H54 (cell line): ENCODE results near the gene BTBD8.
"Not testable (repeated sequence)": the region's sequence is repeated elsewhere in the genome, so short reads cannot be mapped to it uniquely, and the experiment has no call there.

Experiments used
- DNase-seq: peaks from one replicate; pipeline ENCODE4 v3.0.0; 2011; ENCODE audit warnings: low spot score, mixed read lengths; ENCODE audit not compliant: insufficient read length
- FAIRE-seq: peaks from 3 replicates; lab custom pipeline; 2011; peaks lifted over from hg19 to GRCh38; lab: Jason Lieb, UNC
- POLR2A ChIP-seq: IDR thresholded peaks from 2 replicates; pipeline ENCODE4 v1.6.1; 2011; ENCODE audit warnings: low read depth, mild to moderate bottlenecking, low read length

BTBD8 gene

DNA sequence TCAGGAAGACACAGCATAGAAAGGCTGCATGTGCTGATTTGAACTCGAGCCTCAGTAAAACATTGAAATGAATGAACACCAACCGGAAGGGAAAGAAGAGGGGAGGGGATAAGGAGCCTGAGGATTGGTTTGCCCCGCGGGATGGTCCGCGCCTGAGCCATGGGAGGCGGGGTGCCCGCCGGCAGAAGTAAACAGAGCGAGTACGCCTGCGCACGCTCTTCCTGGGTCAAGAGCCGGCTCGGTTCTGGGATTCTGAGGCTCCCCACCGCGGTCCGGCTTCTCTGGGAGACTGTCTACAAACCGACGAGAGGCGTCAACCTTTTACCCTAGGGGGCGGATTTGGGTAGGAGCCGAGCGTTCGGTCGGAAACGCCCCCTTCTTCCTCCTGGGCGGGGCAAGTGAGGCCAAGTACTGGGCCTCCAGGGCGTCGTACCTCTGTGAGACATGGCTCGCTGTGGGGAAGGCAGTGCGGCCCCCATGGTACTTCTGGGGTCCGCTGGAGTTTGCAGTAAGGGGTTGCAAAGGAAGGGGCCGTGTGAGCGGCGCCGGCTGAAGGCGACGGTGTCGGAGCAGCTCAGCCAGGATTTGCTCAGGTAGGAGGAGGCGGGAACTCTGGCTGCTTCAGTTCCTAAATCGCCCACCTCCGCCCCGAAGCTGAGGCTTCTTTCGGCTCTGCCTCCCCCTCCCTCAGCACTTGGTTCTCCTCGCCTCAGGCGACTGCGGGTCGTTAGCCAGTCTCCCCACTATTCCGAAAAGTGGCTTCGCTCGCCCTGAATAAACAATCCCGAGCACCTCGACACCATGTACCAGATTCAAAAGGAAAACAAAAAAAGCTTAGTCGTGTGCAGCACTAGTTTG lies at the start of gene BTBD8:
BTBD8 (plus strand) TSS at position 218 of the 858 bp plus-strand sequence; CDS start at position 445, 227 bp downstream.
- DNase-seq (peak; percentile 74), FAIRE-seq (peak; percentile 11)
- TF ChIP-seq POLR2A, result peak; percentile 22; the same call in 1 of the 2 replicates

DNA sequence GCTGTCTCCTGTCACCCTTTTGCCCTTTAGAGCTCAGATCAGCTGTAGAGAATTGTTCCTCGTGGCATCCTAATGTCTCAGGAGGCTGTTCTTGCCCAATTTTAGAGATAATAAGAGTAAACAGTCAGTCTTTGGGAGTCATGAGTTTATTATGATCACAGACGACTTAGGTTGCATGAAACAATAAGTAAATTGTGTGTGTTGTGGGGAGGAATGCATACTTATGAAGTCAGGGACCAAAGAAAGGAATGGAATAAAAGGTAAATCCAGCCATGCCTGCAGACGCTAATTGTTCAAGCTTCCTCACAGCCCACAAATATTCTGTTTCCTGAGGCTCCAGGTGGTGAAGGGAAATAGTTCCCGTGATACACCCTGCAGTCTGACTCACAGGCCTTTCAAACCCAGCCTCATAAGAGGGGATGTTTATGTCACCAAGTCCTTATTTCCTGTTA lies 49.5 kb upstream of the BTBD8 start:
- peak; percentile 85 for FAIRE-seq
- DNase-seq, result peak; percentile 19
- TF ChIP-seq POLR2A, result no peak

DNA sequence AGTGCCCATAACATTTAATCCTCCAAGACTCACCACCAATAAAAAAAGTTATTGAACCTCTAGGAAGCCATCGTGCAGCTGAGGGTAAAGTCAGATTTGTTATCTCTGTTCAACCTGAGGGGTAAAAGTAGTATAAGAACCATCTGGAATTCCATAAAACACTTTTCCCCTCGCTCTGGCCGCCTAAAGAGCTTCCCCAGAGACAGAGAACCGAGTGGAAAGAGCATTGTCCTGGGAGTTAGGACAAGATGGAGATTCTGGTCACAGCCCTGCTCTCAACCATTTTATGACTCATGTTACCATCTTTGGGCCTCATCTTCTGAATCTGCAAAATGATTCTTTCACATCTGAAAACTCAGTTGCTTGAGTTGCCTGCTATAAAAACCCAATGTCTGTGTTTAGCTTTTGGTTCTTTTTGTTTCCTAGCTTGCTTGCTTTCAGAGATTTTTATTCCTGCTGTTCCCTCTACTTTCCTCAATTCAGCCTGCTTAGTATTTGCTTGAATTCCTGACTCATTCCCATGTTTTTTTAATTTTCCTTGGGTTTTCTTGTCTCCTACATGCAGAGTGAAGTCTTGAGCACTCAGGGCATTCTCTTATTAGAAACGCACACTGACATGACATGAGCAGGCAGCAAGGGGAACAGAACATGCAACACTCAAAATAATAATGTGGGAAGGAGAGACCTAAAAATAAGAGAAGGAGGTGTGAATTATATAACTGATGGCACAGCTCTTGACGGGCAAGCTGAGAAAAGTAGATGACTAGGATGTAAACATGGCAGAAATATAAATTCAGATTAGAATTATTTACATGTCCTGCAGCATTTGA lies 48.6 kb upstream of the BTBD8 start:
- no peak for DNase-seq
- no peak for FAIRE-seq
- TF ChIP-seq POLR2A, result no peak

DNA sequence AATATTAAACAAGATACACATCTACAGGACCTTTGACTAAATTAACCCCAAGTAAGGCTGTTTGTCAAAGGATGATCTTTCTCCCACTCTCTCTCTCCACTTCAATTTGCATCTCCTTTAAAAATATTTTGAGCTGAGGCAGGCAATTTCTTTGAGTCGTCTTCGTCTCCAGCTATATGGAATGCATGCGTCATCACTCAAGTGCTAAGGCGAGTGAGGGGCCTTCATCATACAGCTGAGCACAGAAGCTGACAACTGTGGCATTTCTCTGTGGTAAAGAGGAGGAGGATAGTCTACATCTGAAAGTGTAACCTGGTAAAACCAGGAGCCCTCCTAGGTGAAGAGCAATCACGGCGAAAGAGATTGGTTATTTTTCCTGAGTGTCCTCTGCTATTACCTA lies 42.7 kb upstream of the BTBD8 start:
- no peak for DNase-seq
- no peak for FAIRE-seq
- TF ChIP-seq POLR2A, result no peak

DNA sequence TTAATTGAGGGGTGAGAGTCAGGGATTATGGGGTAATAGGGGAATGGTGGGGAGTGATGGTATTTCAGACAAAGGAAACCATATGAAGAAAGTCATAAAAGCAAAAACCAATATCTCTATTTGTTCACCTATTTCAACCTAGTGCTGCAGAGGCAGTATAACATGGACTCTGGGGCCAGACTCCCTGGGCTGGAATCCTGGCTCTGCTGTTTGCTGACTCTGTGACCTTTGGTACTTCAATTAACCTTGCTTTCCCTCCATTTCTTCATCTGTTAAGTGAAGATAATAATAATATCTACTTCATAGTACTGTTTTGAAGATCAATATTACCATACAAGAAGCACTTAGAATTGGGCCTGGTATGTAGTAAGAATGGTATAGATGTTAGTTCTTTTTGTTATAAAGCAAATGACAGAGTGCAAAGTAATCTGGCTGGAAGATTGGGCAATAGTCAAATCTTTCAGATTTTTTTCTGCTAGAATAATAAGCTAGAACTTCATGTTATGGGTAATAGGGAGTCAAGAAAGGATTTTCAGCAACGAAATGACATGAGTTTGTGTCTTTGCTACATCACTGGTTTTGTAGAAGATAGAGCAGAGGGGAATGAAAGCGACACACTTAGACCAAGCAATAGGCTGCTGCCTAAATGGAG lies 41.3 kb upstream of the BTBD8 start:
- no peak for TF ChIP-seq POLR2A
- no peak for FAIRE-seq
- no peak for DNase-seq

DNA sequence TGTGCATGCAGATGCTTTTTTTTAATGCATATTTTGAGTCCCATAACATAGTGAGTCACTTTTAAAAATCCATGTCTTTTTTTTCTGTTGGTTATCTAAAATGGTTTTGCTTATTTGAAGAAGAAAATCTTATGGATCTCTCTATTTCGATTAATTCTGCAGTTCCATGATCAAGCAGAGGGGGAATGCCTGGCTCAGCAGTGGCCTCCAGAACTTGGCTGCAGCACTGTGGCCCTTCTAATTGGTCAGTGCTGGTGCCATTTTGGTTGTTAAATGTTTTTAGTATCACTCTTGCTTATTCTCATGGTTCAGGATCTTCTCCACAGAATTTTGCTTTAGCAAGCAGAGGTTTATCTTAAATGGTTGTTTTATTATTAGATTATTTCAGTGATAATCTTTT lies 39.2 kb upstream of the BTBD8 start:
- no peak for TF ChIP-seq POLR2A
- DNase-seq (no peak), FAIRE-seq (no peak)

DNA sequence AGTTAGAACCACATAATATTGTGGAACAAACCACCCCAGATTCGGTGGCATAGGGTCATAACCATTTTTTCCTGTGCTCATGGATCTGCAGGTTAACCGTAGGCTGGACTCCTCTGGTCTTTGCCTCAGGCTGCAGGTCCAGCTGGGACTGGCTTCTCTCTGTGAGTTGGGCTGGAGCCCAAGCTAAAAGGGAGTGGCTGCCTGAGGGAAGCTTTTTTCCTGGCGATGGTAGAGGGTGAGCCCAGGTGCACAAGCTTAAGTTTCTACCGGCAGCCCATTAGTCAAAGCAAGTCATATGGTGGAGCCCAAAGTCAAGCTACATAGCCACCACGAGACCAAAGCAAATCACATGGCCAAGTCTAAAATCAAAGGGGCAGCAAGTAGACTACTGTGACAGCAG lies 36.5 kb upstream of the BTBD8 start:
- FAIRE-seq, result no peak
- no peak for DNase-seq

DNA sequence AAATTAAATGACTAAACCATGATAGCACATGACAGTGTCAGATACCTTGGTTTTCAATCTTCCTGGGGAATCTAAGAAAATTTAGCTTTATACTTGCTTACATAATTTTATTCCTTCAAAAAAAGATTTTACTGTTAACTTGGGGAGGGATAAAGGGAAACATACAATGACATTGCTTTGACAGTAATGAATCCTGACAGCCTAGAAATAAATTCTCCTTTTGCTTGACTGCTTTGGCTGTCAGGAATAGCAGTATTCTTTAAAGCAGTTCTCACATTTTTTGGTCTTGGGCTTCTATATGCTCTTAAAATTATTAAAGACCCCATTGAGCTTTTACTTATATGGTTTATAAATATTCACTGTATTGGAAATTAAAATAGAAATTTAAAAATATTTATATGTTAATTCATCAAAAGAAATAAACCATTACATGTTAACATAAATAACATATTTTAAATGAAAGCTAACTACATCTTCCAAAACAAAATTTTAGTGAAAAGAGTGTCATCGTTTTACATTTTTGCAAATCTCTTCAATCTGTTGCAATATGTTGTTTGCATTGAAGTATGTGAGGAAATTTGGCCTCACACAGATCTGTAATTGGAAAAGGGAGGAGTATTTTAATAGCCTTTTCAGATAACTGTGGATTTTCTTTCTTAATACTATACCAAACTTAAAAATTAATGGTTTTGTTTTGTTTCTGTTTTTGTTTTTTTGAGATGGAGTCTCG lies 34.2 kb upstream of the BTBD8 start:
- no peak for TF ChIP-seq POLR2A
- FAIRE-seq (no peak), DNase-seq (no peak)

More for the DNA sequence above, 36.5 kb upstream of the BTBD8 start:
- TF ChIP-seq POLR2A, result no peak

DNA sequence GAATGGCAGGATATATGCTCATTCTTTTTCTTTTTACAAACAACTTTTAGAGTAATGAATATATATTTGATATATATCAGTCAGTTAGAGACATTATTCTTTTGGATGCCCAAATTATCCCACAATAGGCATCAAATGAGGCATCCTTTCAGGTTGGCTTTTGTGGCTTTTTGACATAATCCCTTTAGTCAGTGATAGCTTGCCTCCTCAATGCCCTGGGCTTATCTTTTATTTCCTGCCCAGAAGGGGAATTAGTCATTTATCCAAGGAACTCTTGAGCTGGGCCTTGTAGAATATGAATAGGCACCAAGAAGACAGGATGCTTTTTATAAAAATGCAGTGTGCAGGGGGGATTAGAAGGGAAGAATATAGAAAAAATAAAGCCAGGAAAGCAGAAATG lies 28.2 kb upstream of the BTBD8 start:
- TF ChIP-seq POLR2A, result no peak
- no peak for DNase-seq
- FAIRE-seq, result no peak

DNA sequence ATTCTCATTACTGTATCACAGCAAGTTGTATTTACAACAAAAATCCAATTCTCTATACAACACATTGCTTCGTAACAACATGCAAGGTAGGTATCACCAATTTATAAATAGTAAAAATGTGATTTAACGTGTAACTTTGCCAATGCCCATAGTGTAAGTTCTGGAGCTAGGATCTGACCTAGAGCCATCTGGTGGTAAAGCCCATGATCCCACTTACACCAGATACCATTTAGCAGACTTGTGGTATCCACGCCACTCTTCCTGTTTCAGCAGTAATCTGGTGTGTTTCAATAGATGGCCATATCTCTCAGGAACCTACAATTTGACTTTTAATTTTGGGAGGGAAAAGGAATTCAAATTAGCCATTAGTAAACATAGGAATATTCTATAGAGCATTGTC lies 15.1 kb upstream of the BTBD8 start:
- no peak for DNase-seq
- no peak for TF ChIP-seq POLR2A
- no peak for FAIRE-seq

DNA sequence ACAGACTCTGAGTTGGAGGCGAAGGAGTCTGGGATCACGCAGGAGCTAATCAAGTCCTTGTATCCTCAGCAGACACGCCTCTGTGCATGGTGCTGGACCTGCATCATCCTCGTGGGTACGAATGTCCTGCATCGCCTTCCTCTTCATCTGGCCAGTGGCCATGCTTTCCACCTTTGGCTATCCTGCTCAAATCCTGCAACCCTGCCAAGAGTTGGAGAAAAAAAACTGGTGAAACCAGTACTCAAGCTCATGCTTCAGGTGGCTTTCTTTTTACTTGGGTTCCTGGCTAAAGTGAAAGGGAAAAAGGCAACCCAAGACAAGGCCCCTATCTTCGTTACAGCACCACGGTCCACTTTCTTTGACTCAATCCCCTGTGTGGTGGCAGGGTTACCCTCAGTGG lies 13.8 kb upstream of the BTBD8 start:
- DNase-seq (no peak), FAIRE-seq (no peak)
- TF ChIP-seq POLR2A, result no peak

DNA sequence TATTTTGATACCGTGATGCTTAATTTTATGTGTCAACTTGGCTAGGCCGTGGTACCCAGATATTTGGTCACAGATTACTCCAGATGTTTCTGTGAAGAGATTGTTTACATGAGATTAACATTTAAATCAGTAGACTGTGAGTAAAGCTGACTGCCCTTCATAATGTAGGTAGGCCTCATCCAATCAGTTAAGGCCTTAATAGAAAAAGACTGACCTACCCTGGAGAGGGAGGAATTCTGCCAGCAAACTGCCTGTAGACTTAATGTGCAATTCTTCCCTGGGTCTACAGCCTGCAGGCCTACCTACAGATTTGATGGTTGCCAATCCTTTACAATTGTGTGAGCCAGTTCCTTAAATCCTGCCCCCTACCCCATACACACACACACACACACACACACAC lies 9.3 kb upstream of the BTBD8 start:
- no peak for DNase-seq
- TF ChIP-seq POLR2A, result no peak
- no peak for FAIRE-seq

DNA sequence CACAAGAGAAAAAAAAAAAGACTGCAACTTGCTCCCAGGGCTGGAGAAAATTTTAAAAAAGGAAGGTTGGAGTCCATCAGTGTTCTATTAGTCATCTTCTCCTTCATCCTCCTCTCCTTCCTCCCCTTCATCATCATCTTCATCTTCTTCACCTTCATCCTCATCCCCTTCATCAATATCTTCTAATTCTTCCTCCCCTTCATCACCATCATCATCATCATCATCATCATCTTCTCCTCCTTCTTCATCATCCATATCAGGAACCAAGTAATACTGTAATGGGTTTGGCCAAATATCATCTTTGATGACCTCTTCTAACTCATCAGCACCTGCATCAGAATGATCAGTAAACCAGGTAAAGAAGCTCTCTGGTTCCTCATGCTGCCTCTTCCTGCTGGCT lies 5.7 kb upstream of the BTBD8 start:
- not testable (repeated sequence) for FAIRE-seq, DNase-seq
